ENCODE results near the gene STAT6. TPM values are rescaled to one million over a fixed set of nuclear protein-coding genes. Genes with fewer than 3 reads are reported as not detected.
A peak's percentile ranks its signal among the peaks of the same experiment; 100 is the strongest.

Gene STAT6
- total RNA-seq, 1 experiment from 2014 or later: 44.4 TPM

DNA sequence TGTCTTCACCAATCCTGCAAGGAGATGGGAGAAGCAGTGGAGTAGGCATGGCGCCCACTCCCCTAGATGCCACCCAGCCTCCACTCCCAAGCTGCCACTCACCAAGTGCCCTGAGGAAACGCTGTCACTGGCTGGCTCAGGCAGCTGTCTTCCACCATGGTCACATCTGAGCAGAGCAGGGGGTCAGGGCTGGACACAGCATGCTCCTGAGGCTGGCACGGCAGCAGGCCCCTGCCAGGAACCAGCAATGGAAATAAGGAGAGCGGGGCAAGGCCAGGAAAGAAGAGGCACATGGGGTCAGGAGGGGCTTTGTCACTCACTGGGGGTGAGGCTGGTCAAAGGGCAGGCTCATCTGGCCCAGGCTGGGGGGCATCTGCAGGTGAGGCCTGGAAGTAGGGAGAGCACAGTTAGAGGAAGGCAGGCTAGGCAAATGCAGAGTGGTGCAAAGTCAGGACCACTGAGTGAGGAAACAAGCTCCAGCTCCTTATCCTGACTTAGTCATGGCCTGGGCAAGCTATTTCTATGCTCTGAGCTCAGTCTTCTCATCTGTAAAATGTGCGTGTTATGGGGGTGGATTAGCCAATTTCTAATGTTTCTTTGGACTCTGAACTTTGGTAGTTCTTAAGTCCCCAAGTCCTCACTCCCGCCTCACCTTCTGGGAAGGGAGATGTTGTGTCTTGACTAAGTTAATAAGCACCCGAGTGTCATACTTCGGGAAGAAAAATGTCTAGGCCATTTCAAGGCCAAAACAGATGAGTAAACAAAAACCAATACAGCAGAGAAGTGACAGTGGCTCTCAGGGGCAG lies 14.2 kb downstream of the STAT6 start:
- H4K8ac ChIP-seq (replicated peaks; ENCODE audit: insufficient read length, low read depth, low read length): no peak overlapping the region
- no peaks in the 10 kb centered on the region; the same call in 1 of the 2 replicates for H3K4me1 ChIP-seq (ENCODE audit: insufficient read depth, low read length)
- no peak overlapping the region for H3T11ph ChIP-seq (ENCODE audit: low read length)
- H3K23ac ChIP-seq (ENCODE audit: insufficient read length, low read depth, low read length): no peak overlapping the region
- no peaks in the 10 kb centered on the region for H3K79me1 ChIP-seq (ENCODE audit: insufficient read depth, low read depth, low read length, poor library complexity, severe bottlenecking)
- no peak overlapping the region for H3K18ac ChIP-seq (ENCODE audit: insufficient read length, low read depth, low read length)
- H2BK5ac ChIP-seq (ENCODE audit: insufficient read length, low read length): no peak overlapping the region
- WGBS (ENCODE audit: extremely low coverage, insufficient read length, low lambda C conversion rate): no CpG with 5 or more reads among the region's 8 CpGs
- H2AK5ac ChIP-seq (ENCODE audit: insufficient read length, low read length): no peak overlapping the region
- no peaks in the 10 kb centered on the region for H3K23me2 ChIP-seq (ENCODE audit: insufficient read length, low read depth, low read length, poor library complexity, severe bottlenecking)
- no peak overlapping the region for H3K4me3 Mint-ChIP-seq
- no peak overlapping the region for H3K27ac ChIP-seq (ENCODE audit: insufficient read length, low read depth, low read length)
- H3K4me1 Mint-ChIP-seq: peaks cover 33 to 38% of the 10 kb centered on the region in 2 experiments
- no peak overlapping the region for H2BK12ac ChIP-seq (ENCODE audit: insufficient read length, low read depth, low read length)
- H3K36me3 Mint-ChIP-seq (ENCODE audit: insufficient read depth in 1 of 3, low read depth in 3 of 3): peaks cover 12 to 71% (median 57%) of the 10 kb centered on the region in 3 experiments
- no peak overlapping the region for H3K4ac ChIP-seq (ENCODE audit: low read depth, low read length)
- H4K91ac ChIP-seq (ENCODE audit: insufficient read length, low read depth, low read length): no peak overlapping the region
- H4K5ac ChIP-seq (ENCODE audit: insufficient read length, low read depth, low read length): no peak overlapping the region
- H3K27me3 Mint-ChIP-seq (ENCODE audit: low read depth): no peaks in the 10 kb centered on the region; the same call in 1 of the 2 replicates
- H3K27me3 ChIP-seq (ENCODE audit: insufficient read depth, low read length): no peaks in the 10 kb centered on the region
- no peak overlapping the region for H2BK20ac ChIP-seq (ENCODE audit: low read depth, low read length, poor library complexity, severe bottlenecking)
- H3K4me2 ChIP-seq (ENCODE audit: insufficient read depth, insufficient read length, low read length): no peak overlapping the region
- no peaks in the 10 kb centered on the region for H3K9me3 ChIP-seq (ENCODE audit: control insufficient read depth, low read depth, low read length)
- peak overlapping the region in 2 of 3 experiments; percentile 71 to 97; a peak in 3 of 7 replicates for H3K27ac Mint-ChIP-seq
- DNase-seq: no peak
- no peak overlapping the region for H3K56ac ChIP-seq (ENCODE audit: insufficient read length, low read depth, low read length)
- TF ChIP-seq, protein P1, sequence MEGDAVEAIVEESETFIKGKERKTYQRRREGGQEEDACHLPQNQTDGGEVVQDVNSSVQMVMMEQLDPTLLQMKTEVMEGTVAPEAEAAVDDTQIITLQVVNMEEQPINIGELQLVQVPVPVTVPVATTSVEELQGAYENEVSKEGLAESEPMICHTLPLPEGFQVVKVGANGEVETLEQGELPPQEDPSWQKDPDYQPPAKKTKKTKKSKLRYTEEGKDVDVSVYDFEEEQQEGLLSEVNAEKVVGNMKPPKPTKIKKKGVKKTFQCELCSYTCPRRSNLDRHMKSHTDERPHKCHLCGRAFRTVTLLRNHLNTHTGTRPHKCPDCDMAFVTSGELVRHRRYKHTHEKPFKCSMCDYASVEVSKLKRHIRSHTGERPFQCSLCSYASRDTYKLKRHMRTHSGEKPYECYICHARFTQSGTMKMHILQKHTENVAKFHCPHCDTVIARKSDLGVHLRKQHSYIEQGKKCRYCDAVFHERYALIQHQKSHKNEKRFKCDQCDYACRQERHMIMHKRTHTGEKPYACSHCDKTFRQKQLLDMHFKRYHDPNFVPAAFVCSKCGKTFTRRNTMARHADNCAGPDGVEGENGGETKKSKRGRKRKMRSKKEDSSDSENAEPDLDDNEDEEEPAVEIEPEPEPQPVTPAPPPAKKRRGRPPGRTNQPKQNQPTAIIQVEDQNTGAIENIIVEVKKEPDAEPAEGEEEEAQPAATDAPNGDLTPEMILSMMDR (conservative IDR thresholded peaks at IDR 0.05): no peak
- H2BK120ac ChIP-seq (ENCODE audit: low read depth, low read length, poor library complexity, severe bottlenecking): no peak overlapping the region
- H2AFZ ChIP-seq (ENCODE audit: low read length): no peak overlapping the region
- H3K14ac ChIP-seq (ENCODE audit: insufficient read depth, low read length): no peak overlapping the region
- H2BK15ac ChIP-seq (ENCODE audit: low read depth, low read length): no peak overlapping the region
- H4K20me1 ChIP-seq (ENCODE audit: control insufficient read depth, insufficient read depth, insufficient read length): no peaks in the 10 kb centered on the region
- no peaks in the 10 kb centered on the region for H3K9me3 Mint-ChIP-seq
- no peaks in the 10 kb centered on the region for H3K79me2 ChIP-seq (ENCODE audit: insufficient read depth, low read length)
- H3K9ac ChIP-seq (ENCODE audit: extremely low read depth, insufficient read length, low read length): no peak overlapping the region
